Left ventricle myocardium superior (tissue), 1 donor: ENCODE data around the gene CCL4L2. TPM values are rescaled to one million over a fixed set of nuclear protein-coding genes. Genes with fewer than 3 reads are reported as not detected.
"Not testable (repeated sequence)": the region's sequence is repeated elsewhere in the genome, so short reads cannot be mapped to it uniquely, and the experiment has no call there.

ENCODE experiments used
- ATAC-seq: fragments of 200-7000 bp; cut with Tn5 transposase; one replicate; pipeline ENCODE4 v1.9.1; 2020; ENCODE audit warnings: mild to moderate bottlenecking, moderate library complexity
- DNase-seq: peaks from one replicate; pipeline ENCODE4 v3.0.0-alpha.2; 2020
- intact Hi-C: fragments of 100-400 bp; cut with micrococcal nuclease; formaldehyde crosslinking; loops from one replicate; pipeline ENCODE4 v1.11.0; 2022
- total RNA-seq: library from RNA; stranded (reverse); fragmentation: NEBNext Ultra II Directional; extraction: Animal tissue kit (Norgen Biotek cat#: 25700); gene quantifications from one replicate; pipeline ENCODE4 v1.2.1, GENCODE V29; 2021
- donor health status: DM: no; HTN: yes; CAD: no; lungs with severe emphysema.

CCL4L2 gene
- total RNA-seq, 1 donor from 2014 or later = not detected

GRCh38 chr17:36214918-36215317 lies 4.1 kb downstream of the CCL4L2 start:
- intact Hi-C loops = no loop called here
- ATAC-seq (no peak), DNase-seq (no peak)

GRCh38 chr17:36215406-36216308 lies 4.8 kb downstream of the CCL4L2 start:
- DNase-seq, ATAC-seq, intact Hi-C loops: not testable (repeated sequence)

- DNase-seq, intact Hi-C loops, ATAC-seq: not testable (repeated sequence)
Observed at GRCh38 chr17:36219556-36219955, 8.7 kb downstream of the CCL4L2 start.

- DNase-seq, ATAC-seq, intact Hi-C loops: not testable (repeated sequence)
Observed at GRCh38 chr17:36220737-36221580, 10.1 kb downstream of the CCL4L2 start.

GRCh38 chr17:36221581-36222100 lies 10.8 kb downstream of the CCL4L2 start:
- ATAC-seq, intact Hi-C loops, DNase-seq: not testable (repeated sequence)

GRCh38 chr17:36222967-36223366 lies 12.1 kb downstream of the CCL4L2 start:
- DNase-seq, ATAC-seq, intact Hi-C loops: not testable (repeated sequence)

GRCh38 chr17:36229644-36230043 lies 18.8 kb downstream of the CCL4L2 start:
- intact Hi-C loops, DNase-seq, ATAC-seq: not testable (repeated sequence)

- DNase-seq, ATAC-seq, intact Hi-C loops: not testable (repeated sequence)
Observed at GRCh38 chr17:36242046-36242445, 31.2 kb downstream of the CCL4L2 start.

Other genes starting within 250 kb of the CCL4L2 start
- not detected for gene CCL16, start 229.6 kb upstream of the CCL4L2 start, total RNA-seq
- 8.1 TPM for gene CCL14, start 224.3 kb upstream of the CCL4L2 start, total RNA-seq
- not detected for gene CCL15, start 209.5 kb upstream of the CCL4L2 start, total RNA-seq
- gene CCL23, start 193.1 kb upstream of the CCL4L2 start, total RNA-seq = not detected
- gene CCL18, start 146.8 kb upstream of the CCL4L2 start, total RNA-seq = 1.4 TPM
- gene CCL3, start 120.9 kb upstream of the CCL4L2 start, total RNA-seq = not detected
- gene CCL4, start 107.2 kb upstream of the CCL4L2 start, total RNA-seq = 0.74 TPM
- gene TBC1D3B, start 34.4 kb upstream of the CCL4L2 start, total RNA-seq = 2.8 TPM
- not detected for gene CCL3L1, start 14.3 kb upstream of the CCL4L2 start, total RNA-seq
- 0.20 TPM for gene TBC1D3I, start 53.5 kb downstream of the CCL4L2 start, total RNA-seq
- not detected for gene TBC1D3G, start 112.8 kb downstream of the CCL4L2 start, total RNA-seq
- gene TBC1D3H, start 177.4 kb downstream of the CCL4L2 start, total RNA-seq = not detected